Endothelial cell of umbilical vein (primary cell): ENCODE results near the gene SCYGR1. TPM values are rescaled to one million over a fixed set of nuclear protein-coding genes. Genes with fewer than 3 reads are reported as not detected.

ENCODE experiments used
- BruUV-seq: library from RNA; stranded (reverse); fragments of 400-500 nt; replicated peaks from 2 replicates; lab custom pipeline; 2021; lab: Mats Ljungman, UMichigan
- CTCF ChIA-PET: fragments of 300-600, 350-600 bp; sonication (Branson Sonifier 250); formaldehyde crosslinking; loops from one replicate; lab custom pipeline; 2021; ENCODE audit warnings: antibody characterized with exemption, inconsistent platforms; lab: Charles Lee
- POLR2A ChIA-PET: fragments of 300-600, 350-600 bp; sonication (Branson Sonifier 250); formaldehyde crosslinking; loops from one replicate; lab custom pipeline; 2021; ENCODE audit warnings: antibody characterized with exemption, inconsistent platforms; lab: Charles Lee
- DNase-seq: peaks from one replicate; pipeline ENCODE4 v3.0.0-alpha.2; 2011; ENCODE audit warnings: low read depth, low spot score
- FAIRE-seq: peaks from 2 replicates; lab custom pipeline; 2011; peaks lifted over from hg19 to GRCh38; lab: Jason Lieb, UNC
- H2AFZ ChIP-seq: 2 replicates; pipeline ENCODE4 v1.6.0; 2012; ENCODE audit warnings: low read depth, low read length, control low read depth, inconsistent platforms
- H3K27ac ChIP-seq: 2 replicates; pipeline ENCODE4 v1.5.1; 2011; ENCODE audit warnings: low read depth, mild to moderate bottlenecking, control low read depth, low read length, moderate library complexity; ENCODE audit not compliant: insufficient read depth
- H3K27me3 ChIP-seq, 2 experiments: 2 replicates each; pipeline versions ENCODE4 v1.6.0 to v1.6.1; 2011; ENCODE audit warnings: low read length in 2 of 2, mixed read lengths in 1 of 2; ENCODE audit not compliant: control insufficient read depth in 2 of 2, insufficient read depth in 2 of 2
- H3K36me3 ChIP-seq, 2 experiments: 2 replicates in 1 of 2; 3 replicates in 1 of 2; pipeline ENCODE4 v1.5.1; 2011; ENCODE audit warnings: low read length in 2 of 2, mild to moderate bottlenecking in 1 of 2, moderate library complexity in 1 of 2; ENCODE audit not compliant: control insufficient read depth in 2 of 2, insufficient read depth in 2 of 2; ENCODE audit errors: extremely low read depth in 1 of 2
- H3K4me1 ChIP-seq: 3 replicates; pipeline ENCODE4 v1.5.1; 2011; ENCODE audit warnings: mild to moderate bottlenecking, low read length; ENCODE audit not compliant: control insufficient read depth, insufficient read depth; ENCODE audit errors: extremely low read depth
- H3K4me2 ChIP-seq: 2 replicates; pipeline ENCODE4 v1.6.1; 2011; ENCODE audit warnings: low read length, control low read depth, mixed read lengths; ENCODE audit not compliant: insufficient read depth
- H3K4me3 ChIP-seq, 3 experiments: fragments of 200-600 bp in 1 of 3; sonication (generic), shearing (Covaris generic) in 1 of 3; replicated peaks in 1 of 3; 2 replicates each; pipeline ENCODE4 v1.5.1; 2011 to 2016; ENCODE audit warnings: control low read depth in 3 of 3, low read length in 3 of 3, mild to moderate bottlenecking in 2 of 3, inconsistent platforms in 1 of 3, low read depth in 1 of 3, moderate library complexity in 1 of 3; ENCODE audit not compliant: insufficient read depth in 1 of 3
- H3K79me2 ChIP-seq: 2 replicates; pipeline ENCODE4 v1.6.0; 2012; ENCODE audit warnings: low read length, inconsistent platforms; ENCODE audit not compliant: control insufficient read depth, insufficient read depth
- H3K9ac ChIP-seq: replicated peaks from 2 replicates; pipeline ENCODE3; 2011; ENCODE audit warnings: low read length, control low read depth; ENCODE audit not compliant: insufficient read depth; ENCODE audit errors: extremely low read depth
- H3K9me1 ChIP-seq: replicated peaks from 3 replicates; pipeline ENCODE4 v1.6.0; 2011; ENCODE audit warnings: mild to moderate bottlenecking, low read length; ENCODE audit not compliant: control insufficient read depth, insufficient read depth; ENCODE audit errors: extremely low read depth
- H3K9me3 ChIP-seq: replicated peaks from 2 replicates; pipeline ENCODE4 v1.5.1; 2012; ENCODE audit warnings: low read length, inconsistent platforms; ENCODE audit not compliant: control insufficient read depth, insufficient read depth
- H4K20me1 ChIP-seq: replicated peaks from 2 replicates; pipeline ENCODE3; 2011; ENCODE audit warnings: mild to moderate bottlenecking, low read length; ENCODE audit not compliant: control insufficient read depth, insufficient read depth; ENCODE audit errors: extremely low read depth
- CTCF ChIP-seq, 2 donors: IDR thresholded peaks; 1 replicate in 1 of 2; 2 replicates in 1 of 2; pipeline ENCODE4 v1.5.1; 2011; ENCODE audit warnings: low read length in 2 of 2, mild to moderate bottlenecking in 2 of 2, moderate library complexity in 2 of 2, control low read depth in 1 of 2, inconsistent platforms in 1 of 2, low read depth in 1 of 2; ENCODE audit not compliant: insufficient read depth in 1 of 2; ENCODE audit errors: extremely low read depth in 1 of 2
- EZH2 ChIP-seq: IDR thresholded peaks from 2 replicates; pipeline ENCODE4 v1.6.1; 2012; ENCODE audit warnings: borderline replicate concordance, low read depth, mild to moderate bottlenecking, moderate library complexity, low read length, inconsistent platforms; ENCODE audit not compliant: severe bottlenecking
- FOS ChIP-seq: IDR thresholded peaks from 2 replicates; pipeline ENCODE4 v1.6.1; 2011; ENCODE audit warnings: mild to moderate bottlenecking, low read length, moderate library complexity, borderline replicate concordance; ENCODE audit not compliant: insufficient read depth
- GATA2 ChIP-seq: IDR thresholded peaks from 2 replicates; pipeline ENCODE4 v1.7.0; 2011; ENCODE audit warnings: low read depth, mild to moderate bottlenecking, moderate library complexity, mixed read lengths, low read length; ENCODE audit not compliant: insufficient read length, insufficient read depth
- JUN ChIP-seq: IDR thresholded peaks from 2 replicates; pipeline ENCODE4 v1.6.1; 2011; ENCODE audit warnings: borderline replicate concordance, low read depth; ENCODE audit not compliant: insufficient read length, insufficient read depth
- MAX ChIP-seq: IDR thresholded peaks from 2 replicates; pipeline ENCODE4 v1.6.1; 2011; ENCODE audit not compliant: insufficient read depth, insufficient read length
- MYC ChIP-seq: IDR thresholded peaks from one replicate; pipeline ENCODE4 v1.6.1; 2011; ENCODE audit warnings: mild to moderate bottlenecking, low read depth, low read length
- POLR2A ChIP-seq: IDR thresholded peaks from 2 replicates; pipeline ENCODE4 v1.6.1; 2012; ENCODE audit warnings: low read depth, mild to moderate bottlenecking, control low read depth, low read length
- POLR2AphosphoS5 ChIP-seq: IDR thresholded peaks from 2 replicates; pipeline ENCODE4 v1.6.1; 2012; ENCODE audit warnings: low read depth, mild to moderate bottlenecking, control low read depth, low read length, moderate library complexity; ENCODE audit not compliant: insufficient read depth
- dilution Hi-C: fragments of 300-500 bp; cut with MboI; formaldehyde crosslinking; loops from one replicate; pipeline ENCODE4 v1.15.0; 2019; ENCODE audit warnings: low sequenced_read_pairs; ENCODE audit not compliant: extremely low pct_ligation_motif_present
- intact Hi-C: fragments of 100-400 bp; cut with micrococcal nuclease; formaldehyde crosslinking; loops from one replicate; pipeline ENCODE4 v1.10.0; 2022
- polyA plus RNA-seq, 4 experiments: library from polyadenylated mRNA; depleted of rRNA in 3 of 4; stranded (reverse) in 3 of 4; unstranded in 1 of 4; fragments of >200 nt; gene quantifications; 2 replicates each; pipeline versions ENCODE4 v1.2.1 to v1.2.3, GENCODE V29; 2011 to 2012; ENCODE audit warnings: missing spikeins in 1 of 4
- total RNA-seq: library from RNA; stranded (reverse); gene quantifications from 2 replicates; pipeline ENCODE4 v1.2.3, GENCODE V29; 2021

SCYGR1 gene
- total and polyA plus RNA-seq, 2 donors (not counting 3 experiments of a cell fraction or from before 2014, with no cell fraction given): not detected

DNA sequence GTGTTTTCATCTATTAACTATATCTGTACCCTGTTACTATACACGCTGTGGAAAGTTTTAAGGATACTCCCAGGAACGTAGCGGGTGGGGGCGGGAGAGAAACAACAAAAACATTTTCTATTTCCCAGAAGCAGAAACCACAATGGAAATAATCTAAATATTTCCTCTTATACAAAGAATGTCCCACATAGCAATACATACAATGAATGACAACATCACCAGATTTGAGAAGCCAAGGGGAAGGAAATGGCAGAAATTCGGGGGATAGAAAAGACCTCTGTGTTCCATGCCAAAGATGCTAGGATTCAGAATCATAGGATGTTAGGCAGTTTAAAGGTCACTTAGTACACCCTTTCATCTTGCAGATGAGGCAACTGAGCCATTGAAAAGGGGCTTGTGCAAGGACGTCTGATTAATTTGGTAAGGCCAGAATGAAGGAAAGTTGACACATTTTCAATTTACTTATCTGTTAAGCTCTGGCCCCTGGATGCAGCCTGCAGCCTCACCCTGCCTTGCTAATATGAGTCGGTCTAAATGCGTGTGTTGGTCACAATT is 41.1 kb upstream of the SCYGR1 start:
- Histone ChIP-seq H3K4me1 (no peaks in the 10 kb centered on the region), H3K27ac (no peak overlapping the region), H3K9ac (no peak overlapping the region), H3K27me3 (peaks cover 2% of the 10 kb centered on the region in 2 experiments), H3K4me3 (no peak overlapping the region), H3K9me1 (no peaks in the 10 kb centered on the region), H3K4me2 (no peak overlapping the region), H3K9me3 (no peaks in the 10 kb centered on the region), H3K79me2 (no peaks in the 10 kb centered on the region), H2AFZ (no peak overlapping the region), H3K36me3 (no peaks in the 10 kb centered on the region), H4K20me1 (no peaks in the 10 kb centered on the region)
- TF ChIP-seq EZH2: no peak
- no peak for TF ChIP-seq MYC
- no peak for TF ChIP-seq MAX
- TF ChIP-seq POLR2A: no peak
- no peak for TF ChIP-seq FOS
- no peak for TF ChIP-seq GATA2
- TF ChIP-seq CTCF (IDR thresholded peaks at IDR 0.05; ENCODE audit: extremely low read depth in 1 of 2, insufficient read depth in 1 of 2, low read depth in 1 of 2, low read length in 2 of 2): no peak
- no peak for TF ChIP-seq JUN
- no peak for TF ChIP-seq POLR2AphosphoS5
- POLR2A ChIA-PET: no interaction called here
- dilution Hi-C loops: no loop called here
- intact Hi-C loops: no loop called here
- FAIRE-seq (no peak), DNase-seq (no peak)
- CTCF ChIA-PET: interaction anchor here (1.3 kb wide), 1 partner anchor 13 kb away, joined by 4 read pairs; no protein-coding TSS in a partner anchor
- BruUV-seq: no TSS peak
